T1000 (cell line): ENCODE results near the gene PCDH9.

Experiments used
- DNase-seq: peaks from one replicate; lab custom pipeline; 2025; ENCODE audit warnings: mixed read lengths; lab: John Stamatoyannopoulos, UW

PCDH9 gene

GRCh38 chr13:67229481-67230403 lies at the start of gene PCDH9:
TSS of gene PCDH9 (minus strand) at chr13:67230336. CDS start at chr13:67228440, 1,896 bp downstream.
- no peak for DNase-seq

GRCh38 chr13:67278235-67278634 lies 48.1 kb upstream of the PCDH9 start:
- no peak for DNase-seq

- DNase-seq, result no peak
Measured at GRCh38 chr13:67277581-67277980, 47.4 kb upstream of the PCDH9 start.

GRCh38 chr13:67275351-67275960 lies 45.3 kb upstream of the PCDH9 start:
- DNase-seq, result no peak

- DNase-seq, result no peak
Measured at GRCh38 chr13:67273001-67273400, 42.9 kb upstream of the PCDH9 start.

GRCh38 chr13:67267136-67267535 lies 37.0 kb upstream of the PCDH9 start:
- no peak for DNase-seq

GRCh38 chr13:67259208-67259607 lies 29.1 kb upstream of the PCDH9 start:
- no peak for DNase-seq

GRCh38 chr13:67258482-67258881 lies 28.3 kb upstream of the PCDH9 start:
- DNase-seq, result no peak

- no peak for DNase-seq
Measured at GRCh38 chr13:67238861-67239260, 8.7 kb upstream of the PCDH9 start.

GRCh38 chr13:67238277-67238859 lies 8.2 kb upstream of the PCDH9 start:
- no peak for DNase-seq

- no peak for DNase-seq
Measured at GRCh38 chr13:67235265-67235664, 5.1 kb upstream of the PCDH9 start.

- DNase-seq, result no peak
Measured at GRCh38 chr13:67232384-67232783, 2.2 kb upstream of the PCDH9 start.

GRCh38 chr13:67231289-67232000 lies 1.3 kb upstream of the PCDH9 start:
- no peak for DNase-seq

- peak; percentile 71 for DNase-seq
Measured at GRCh38 chr13:67230404-67231288, 510 bp upstream of the PCDH9 start.

- no peak for DNase-seq
Measured at GRCh38 chr13:67228916-67229315, 1.2 kb downstream of the PCDH9 start.

- DNase-seq, result no peak
Measured at GRCh38 chr13:67228031-67228430, 2.1 kb downstream of the PCDH9 start.

GRCh38 chr13:67227131-67227983 lies 2.8 kb downstream of the PCDH9 start:
- no peak for DNase-seq

GRCh38 chr13:67226696-67227095 lies 3.4 kb downstream of the PCDH9 start:
- DNase-seq, result no peak

- DNase-seq, result no peak
Measured at GRCh38 chr13:67225252-67226159, 4.6 kb downstream of the PCDH9 start.
